OCI-LY1 (cell line): Measurements from ENCODE around the gene PPARD.

Experiments
- H2AFZ ChIP-seq: fragments of 200-600 bp; sonication (generic), shearing (Covaris generic); 2 replicates; pipeline ENCODE4 v1.6.0; 2014; ENCODE audit warnings: antibody characterized with exemption, mild to moderate bottlenecking, low read length
- H3F3A ChIP-seq: fragments of 200-600 bp; sonication (generic), shearing (Covaris generic); 2 replicates; pipeline ENCODE4 v1.6.0; 2014; ENCODE audit warnings: mild to moderate bottlenecking, antibody characterized with exemption, low read length, moderate library complexity; ENCODE audit not compliant: insufficient read depth
- H3K27ac ChIP-seq: fragments of 200-600 bp; sonication (generic); 2 replicates; pipeline ENCODE4 v1.5.1; 2014; ENCODE audit warnings: low read length, mixed run types, mild to moderate bottlenecking, low read depth; ENCODE audit not compliant: poor library complexity, severe bottlenecking
- H3K27me3 ChIP-seq: fragments of 200-600 bp; sonication (generic); 2 replicates; pipeline ENCODE4 v1.6.0; 2014; ENCODE audit warnings: antibody characterized with exemption, mild to moderate bottlenecking, low read length, moderate library complexity; ENCODE audit not compliant: insufficient read depth
- H3K36me3 ChIP-seq: fragments of 200-600 bp; sonication (generic); 2 replicates; pipeline ENCODE4 v1.6.1; 2014; ENCODE audit warnings: mild to moderate bottlenecking, antibody characterized with exemption, low read length, moderate library complexity, mixed read lengths; ENCODE audit not compliant: insufficient read depth
- H3K4me1 ChIP-seq: fragments of 200-600 bp; sonication (generic); 2 replicates; pipeline ENCODE4 v1.5.1; 2014; ENCODE audit warnings: mild to moderate bottlenecking, low read length, moderate library complexity; ENCODE audit not compliant: insufficient read depth, severe bottlenecking
- H3K4me2 ChIP-seq: fragments of 200-600 bp; sonication (generic), shearing (Covaris generic); 2 replicates; pipeline ENCODE4 v1.6.1; 2014; ENCODE audit warnings: low read length
- H3K4me3 ChIP-seq: fragments of 200-600 bp; sonication (generic); 2 replicates; pipeline ENCODE4 v1.5.1; 2014; ENCODE audit warnings: low read length, low read depth, mild to moderate bottlenecking, mixed read lengths; ENCODE audit not compliant: poor library complexity, severe bottlenecking
- H3K79me2 ChIP-seq: fragments of 200-600 bp; shearing (Covaris generic); 2 replicates; pipeline ENCODE4 v1.6.1; 2016; ENCODE audit warnings: mixed run types, low read length, mixed read lengths; ENCODE audit not compliant: insufficient read depth
- H3K9ac ChIP-seq: fragments of 200-600 bp; sonication (generic), shearing (Covaris generic); 2 replicates; pipeline ENCODE4 v1.6.1; 2014; ENCODE audit warnings: mild to moderate bottlenecking, low read length, mixed read lengths
- H3K9me2 ChIP-seq: fragments of 200-600 bp; sonication (generic), shearing (Covaris generic); 2 replicates; pipeline ENCODE4 v1.6.1; 2014; ENCODE audit warnings: low read depth, mild to moderate bottlenecking, low read length, mixed read lengths
- H3K9me3 ChIP-seq: fragments of 200-600 bp; shearing (Covaris generic); 2 replicates; pipeline ENCODE4 v1.6.1; 2014; ENCODE audit warnings: low read length, mixed read lengths
- H4K20me1 ChIP-seq: fragments of 200-600 bp; sonication (generic), shearing (Covaris generic); 2 replicates; pipeline ENCODE4 v1.6.0; 2016; ENCODE audit warnings: mild to moderate bottlenecking, low read length; ENCODE audit not compliant: insufficient read depth
- CTCF ChIP-seq: fragments of 200-600 bp; sonication (generic), shearing (Covaris generic); IDR thresholded peaks from 2 replicates; pipeline ENCODE4 v1.5.1; 2017; ENCODE audit warnings: mild to moderate bottlenecking, antibody characterized with exemption, low read length, moderate library complexity, mixed read lengths
- EZH2 ChIP-seq: fragments of 200-600 bp; sonication (generic), shearing (Covaris generic); IDR thresholded peaks from 2 replicates; pipeline ENCODE4 v1.8.0; 2017; ENCODE audit warnings: borderline replicate concordance, mixed run types, mild to moderate bottlenecking, antibody characterized with exemption, low read length, moderate library complexity, mixed read lengths

PPARD gene

GRCh38 chr6:35409245-35409644, 66.9 kb downstream of the PPARD start:
- no peak for TF ChIP-seq EZH2
- no peak for TF ChIP-seq CTCF
- H4K20me1 ChIP-seq = no peaks in the 10 kb centered on the region

GRCh38 chr6:35410131-35410530, 67.8 kb downstream of the PPARD start:
- no peaks in the 10 kb centered on the region for H3K79me2 ChIP-seq
- no peak overlapping the region for H3K9ac ChIP-seq
- no peaks in the 10 kb centered on the region for H4K20me1 ChIP-seq
- no peaks in the 10 kb centered on the region for H3K9me3 ChIP-seq
- no peaks in the 10 kb centered on the region for H3K9me2 ChIP-seq
- H3K36me3 ChIP-seq = no peaks in the 10 kb centered on the region
- H3K4me2 ChIP-seq = no peak overlapping the region
- H3K4me1 ChIP-seq = peaks cover 5% of the 10 kb centered on the region
- no peak overlapping the region for H3K27ac ChIP-seq
- H3K4me3 ChIP-seq = no peak overlapping the region
- TF ChIP-seq EZH2 (no peak), CTCF (no peak)
- H2AFZ ChIP-seq = no peak overlapping the region
- H3K27me3 ChIP-seq = peaks cover 3% of the 10 kb centered on the region; the same call in 1 of the 2 replicates
- H3F3A ChIP-seq = no peaks in the 10 kb centered on the region

More at GRCh38 chr6:35409245-35409644, 66.9 kb downstream of the PPARD start:
- H3K4me2 ChIP-seq = no peak overlapping the region
- no peak overlapping the region for H2AFZ ChIP-seq
- H3K36me3 ChIP-seq = no peaks in the 10 kb centered on the region
- peaks cover 5% of the 10 kb centered on the region for H3K4me1 ChIP-seq
- no peaks in the 10 kb centered on the region for H3K9me3 ChIP-seq
- no peaks in the 10 kb centered on the region for H3K79me2 ChIP-seq
- no peaks in the 10 kb centered on the region for H3K9me2 ChIP-seq
- H3F3A ChIP-seq = no peaks in the 10 kb centered on the region
- H3K27me3 ChIP-seq = peaks cover 3% of the 10 kb centered on the region; the same call in 1 of the 2 replicates
- H3K9ac ChIP-seq = no peak overlapping the region
- H3K27ac ChIP-seq = no peak overlapping the region
- no peak overlapping the region for H3K4me3 ChIP-seq

GRCh38 chr6:35411066-35411465, 68.7 kb downstream of the PPARD start:
- Histone ChIP-seq H4K20me1 (no peaks in the 10 kb centered on the region), H2AFZ (no peak overlapping the region), H3K4me3 (no peak overlapping the region), H3K9me3 (no peaks in the 10 kb centered on the region), H3K36me3 (no peaks in the 10 kb centered on the region), H3K9me2 (no peaks in the 10 kb centered on the region), H3K4me2 (no peak overlapping the region), H3K27ac (no peak overlapping the region), H3K4me1 (peaks cover 5% of the 10 kb centered on the region), H3K79me2 (no peaks in the 10 kb centered on the region), H3F3A (no peaks in the 10 kb centered on the region), H3K27me3 (peaks cover 3% of the 10 kb centered on the region; the same call in 1 of the 2 replicates), H3K9ac (no peak overlapping the region)
- no peak for TF ChIP-seq CTCF
